ENCODE data around the gene ATG14.

GRCh38 chr14:55317542-55318306 lies 93.9 kb downstream of the ATG14 start:
- TF ChIP-seq CTCF (IDR thresholded peaks at IDR 0.05) (no peak), EZH2 (IDR thresholded peaks at IDR 0.05) (no peak), EZH2phosphoT487 (IDR thresholded peaks at IDR 0.05) (no peak)
